Stimulated activated CD4-positive, alpha-beta T cell treated with anti-CD3 and anti-CD28 coated beads, Interleukin-1b, Interleukin-23, amount 100 ng/mL, for 1 hour (primary cell): ENCODE measurements around the gene GGT5.
A peak's percentile ranks its signal among the peaks of the same experiment; 100 is the strongest.
"Not testable (repeated sequence)": the region's sequence is repeated elsewhere in the genome, so short reads cannot be mapped to it uniquely, and the experiment has no call there.

Experiments used
- DNase-seq, 2 donors: peaks; one replicate each; pipeline ENCODE4 v3.0.0-alpha.2; 2020; ENCODE audit warnings: low read depth in 2 of 2

GGT5 gene

GRCh38 chr22:24232725-24233124 is 12.2 kb downstream of the GGT5 start:
- no peak for DNase-seq

GRCh38 chr22:24232124-24232523 is 12.8 kb downstream of the GGT5 start:
- no peak for DNase-seq

- no peak for DNase-seq
Measured at GRCh38 chr22:24231706-24232105, 13.2 kb downstream of the GGT5 start.

- DNase-seq, result peak; percentile 18 to 52
Measured at GRCh38 chr22:24230911-24231656, 13.8 kb downstream of the GGT5 start.

GRCh38 chr22:24225951-24226350 is 18.9 kb downstream of the GGT5 start:
- DNase-seq, result no peak

GRCh38 chr22:24225044-24225601 is 19.8 kb downstream of the GGT5 start:
- no peak for DNase-seq

- no peak for DNase-seq
Measured at GRCh38 chr22:24224468-24224867, 20.4 kb downstream of the GGT5 start.

- no peak for DNase-seq
Measured at GRCh38 chr22:24219750-24220149, 25.1 kb downstream of the GGT5 start.

GRCh38 chr22:24217384-24217783 is 27.5 kb downstream of the GGT5 start:
- DNase-seq, result no peak

GRCh38 chr22:24216541-24217209 is 28.2 kb downstream of the GGT5 start:
- DNase-seq, result no peak

GRCh38 chr22:24214467-24215285 is 30.2 kb downstream of the GGT5 start:
- DNase-seq, result no peak

GRCh38 chr22:24213111-24213510 is 31.8 kb downstream of the GGT5 start:
- not testable (repeated sequence) for DNase-seq

- not testable (repeated sequence) for DNase-seq
Measured at GRCh38 chr22:24211716-24212115, 33.2 kb downstream of the GGT5 start.

GRCh38 chr22:24210409-24210808 is 34.5 kb downstream of the GGT5 start:
- not testable (repeated sequence) for DNase-seq

- no peak for DNase-seq
Measured at GRCh38 chr22:24209687-24210086, 35.2 kb downstream of the GGT5 start.

GRCh38 chr22:24209016-24209415 is 35.9 kb downstream of the GGT5 start:
- no peak for DNase-seq

GRCh38 chr22:24208012-24208749 is 36.7 kb downstream of the GGT5 start:
- DNase-seq, result no peak

- no peak for DNase-seq
Measured at GRCh38 chr22:24207264-24208011, 37.4 kb downstream of the GGT5 start.

GRCh38 chr22:24206460-24207263 is 38.2 kb downstream of the GGT5 start:
- not testable (repeated sequence) for DNase-seq
